Fibroblast of lung (primary cell): ENCODE data around the gene KIF17.

Experiments
- CTCF ChIP-seq, 2 donors: IDR thresholded peaks in 1 of 2; conservative IDR thresholded peaks in 1 of 2; 1 replicate in 1 of 2; 2 replicates in 1 of 2; pipeline ENCODE4 v1.5.1; 2011 to 2012; ENCODE audit warnings: low read length in 2 of 2, control low read depth in 1 of 2, inconsistent platforms in 1 of 2, low read depth in 1 of 2, mild to moderate bottlenecking in 1 of 2
- EZH2 ChIP-seq: IDR thresholded peaks from 2 replicates; pipeline ENCODE4 v1.5.1; 2012; ENCODE audit warnings: low read length, control low read depth, mild to moderate bottlenecking; ENCODE audit errors: missing control alignments

GRCh38 chr1:20685741-20686140 lies 32.1 kb downstream of the KIF17 start:
- no peak for TF ChIP-seq CTCF (conservative IDR thresholded peaks at IDR 0.05 in 1 of 2, IDR thresholded peaks at IDR 0.05 in 1 of 2; ENCODE audit: low read depth in 1 of 2, low read length in 2 of 2)
- TF ChIP-seq EZH2 = no peak
